MM.1S (cell line): ENCODE data around the gene TSPAN8.

Experiments used
- EZH2 ChIP-seq: fragments of 300-600 bp; sonication (generic); optimal IDR thresholded peaks from 2 replicates; pipeline ENCODE3; 2017; ENCODE audit warnings: low read depth, mild to moderate bottlenecking, antibody characterized with exemption, low read length, mixed read lengths
- EZH2phosphoT487 ChIP-seq: fragments of 300-600 bp; sonication (generic); IDR thresholded peaks from 2 replicates; pipeline ENCODE4 v1.6.1; 2018; ENCODE audit warnings: antibody characterized with exemption, low read length
- TF ChIP-seq, protein P1 (sequence below): fragments of 300-600 bp; sonication (generic); IDR thresholded peaks from 2 replicates; pipeline ENCODE4 v1.5.1; 2016; ENCODE audit warnings: antibody characterized with exemption, low read length, mixed read lengths

DNA sequence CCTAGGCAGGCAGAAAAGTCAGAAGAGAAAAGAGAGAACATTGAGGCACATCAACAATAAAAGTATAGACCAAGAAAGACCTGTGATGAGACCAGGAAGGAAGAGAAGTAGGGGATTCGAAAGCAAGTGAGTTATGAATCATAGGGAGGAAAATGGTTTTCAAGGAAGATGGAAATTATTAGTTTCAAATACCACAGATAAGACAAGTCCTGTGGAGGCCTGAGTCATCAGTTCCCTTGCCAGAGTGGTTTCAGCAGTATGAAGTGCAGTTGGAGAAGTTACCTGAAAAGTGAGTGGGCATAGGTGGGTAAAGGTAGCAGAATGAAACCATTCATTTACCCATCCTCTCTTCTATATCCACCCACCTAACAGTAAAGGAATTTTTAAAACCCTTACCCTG is 25.2 kb upstream of the TSPAN8 start:
- TF ChIP-seq, protein P1, sequence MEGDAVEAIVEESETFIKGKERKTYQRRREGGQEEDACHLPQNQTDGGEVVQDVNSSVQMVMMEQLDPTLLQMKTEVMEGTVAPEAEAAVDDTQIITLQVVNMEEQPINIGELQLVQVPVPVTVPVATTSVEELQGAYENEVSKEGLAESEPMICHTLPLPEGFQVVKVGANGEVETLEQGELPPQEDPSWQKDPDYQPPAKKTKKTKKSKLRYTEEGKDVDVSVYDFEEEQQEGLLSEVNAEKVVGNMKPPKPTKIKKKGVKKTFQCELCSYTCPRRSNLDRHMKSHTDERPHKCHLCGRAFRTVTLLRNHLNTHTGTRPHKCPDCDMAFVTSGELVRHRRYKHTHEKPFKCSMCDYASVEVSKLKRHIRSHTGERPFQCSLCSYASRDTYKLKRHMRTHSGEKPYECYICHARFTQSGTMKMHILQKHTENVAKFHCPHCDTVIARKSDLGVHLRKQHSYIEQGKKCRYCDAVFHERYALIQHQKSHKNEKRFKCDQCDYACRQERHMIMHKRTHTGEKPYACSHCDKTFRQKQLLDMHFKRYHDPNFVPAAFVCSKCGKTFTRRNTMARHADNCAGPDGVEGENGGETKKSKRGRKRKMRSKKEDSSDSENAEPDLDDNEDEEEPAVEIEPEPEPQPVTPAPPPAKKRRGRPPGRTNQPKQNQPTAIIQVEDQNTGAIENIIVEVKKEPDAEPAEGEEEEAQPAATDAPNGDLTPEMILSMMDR = no peak
- TF ChIP-seq EZH2phosphoT487 (no peak), EZH2 (no peak)
